ENCODE measurements around the gene WWOX. TPM values are rescaled to one million over a fixed set of nuclear protein-coding genes. Genes with fewer than 3 reads are reported as not detected.

Gene WWOX
- total RNA-seq, 1 experiment from 2014 or later: 15.6 TPM

DNA sequence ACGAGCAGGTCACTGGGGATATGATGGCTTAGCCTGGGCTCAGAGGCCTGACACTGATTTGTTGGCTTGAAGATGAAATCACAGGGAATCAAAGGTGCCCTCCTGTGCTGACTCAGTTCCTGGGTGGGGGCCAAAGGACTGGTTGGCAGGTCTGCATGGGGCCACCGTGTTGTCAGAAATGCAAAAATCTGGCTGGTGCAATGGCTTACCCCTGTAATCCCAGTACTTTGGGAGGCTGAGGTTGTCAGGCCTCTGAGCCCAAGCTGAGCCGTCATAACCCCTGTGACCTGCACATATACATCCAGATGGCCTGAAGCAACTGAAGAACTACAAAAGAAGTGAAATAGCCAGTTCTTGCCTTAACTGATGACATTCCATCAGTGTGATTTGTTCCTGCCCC lies 314.2 kb downstream of the WWOX start:
- H3K79me2 ChIP-seq (ENCODE audit: insufficient read depth, low read length): no peaks in the 10 kb centered on the region
- H2BK15ac ChIP-seq (ENCODE audit: low read depth, low read length): no peak overlapping the region
- H3K27ac ChIP-seq (ENCODE audit: insufficient read length, low read depth, low read length): no peak overlapping the region
- no peak overlapping the region for H4K8ac ChIP-seq (replicated peaks; ENCODE audit: insufficient read length, low read depth, low read length)
- H2BK12ac ChIP-seq (ENCODE audit: insufficient read length, low read depth, low read length): no peak overlapping the region
- H3K4me2 ChIP-seq (ENCODE audit: insufficient read depth, insufficient read length, low read length): no peak overlapping the region
- H3K14ac ChIP-seq (ENCODE audit: insufficient read depth, low read length): no peak overlapping the region
- DNase-seq: no peak
- H3K9ac ChIP-seq (ENCODE audit: extremely low read depth, insufficient read length, low read length): no peak overlapping the region
- no peaks in the 10 kb centered on the region for H3K23me2 ChIP-seq (ENCODE audit: insufficient read length, low read depth, low read length, poor library complexity, severe bottlenecking)
- H3T11ph ChIP-seq (ENCODE audit: low read length): no peak overlapping the region
- H2BK5ac ChIP-seq (ENCODE audit: insufficient read length, low read length): no peak overlapping the region
- no peak overlapping the region for H2AFZ ChIP-seq (ENCODE audit: low read length)
- no peak overlapping the region for H4K91ac ChIP-seq (ENCODE audit: insufficient read length, low read depth, low read length)
- peaks cover 2% of the 10 kb centered on the region for H3K27me3 Mint-ChIP-seq (ENCODE audit: low read depth)
- no peak overlapping the region for H3K56ac ChIP-seq (ENCODE audit: insufficient read length, low read depth, low read length)
- H3K4me1 ChIP-seq (ENCODE audit: insufficient read depth, low read length): no peaks in the 10 kb centered on the region
- peaks cover 1% of the 10 kb centered on the region for H3K9me3 ChIP-seq (ENCODE audit: control insufficient read depth, low read depth, low read length)
- no peak overlapping the region for H4K5ac ChIP-seq (ENCODE audit: insufficient read length, low read depth, low read length)
- no peaks in the 10 kb centered on the region for H3K27me3 ChIP-seq (ENCODE audit: insufficient read depth, low read length)
- no peak overlapping the region for H2BK20ac ChIP-seq (ENCODE audit: low read depth, low read length, poor library complexity, severe bottlenecking)
- WGBS (ENCODE audit: extremely low coverage, insufficient read length, low lambda C conversion rate): no CpG with 5 or more reads among the region's 3 CpGs
- TF ChIP-seq, protein P1, sequence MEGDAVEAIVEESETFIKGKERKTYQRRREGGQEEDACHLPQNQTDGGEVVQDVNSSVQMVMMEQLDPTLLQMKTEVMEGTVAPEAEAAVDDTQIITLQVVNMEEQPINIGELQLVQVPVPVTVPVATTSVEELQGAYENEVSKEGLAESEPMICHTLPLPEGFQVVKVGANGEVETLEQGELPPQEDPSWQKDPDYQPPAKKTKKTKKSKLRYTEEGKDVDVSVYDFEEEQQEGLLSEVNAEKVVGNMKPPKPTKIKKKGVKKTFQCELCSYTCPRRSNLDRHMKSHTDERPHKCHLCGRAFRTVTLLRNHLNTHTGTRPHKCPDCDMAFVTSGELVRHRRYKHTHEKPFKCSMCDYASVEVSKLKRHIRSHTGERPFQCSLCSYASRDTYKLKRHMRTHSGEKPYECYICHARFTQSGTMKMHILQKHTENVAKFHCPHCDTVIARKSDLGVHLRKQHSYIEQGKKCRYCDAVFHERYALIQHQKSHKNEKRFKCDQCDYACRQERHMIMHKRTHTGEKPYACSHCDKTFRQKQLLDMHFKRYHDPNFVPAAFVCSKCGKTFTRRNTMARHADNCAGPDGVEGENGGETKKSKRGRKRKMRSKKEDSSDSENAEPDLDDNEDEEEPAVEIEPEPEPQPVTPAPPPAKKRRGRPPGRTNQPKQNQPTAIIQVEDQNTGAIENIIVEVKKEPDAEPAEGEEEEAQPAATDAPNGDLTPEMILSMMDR (conservative IDR thresholded peaks at IDR 0.05): no peak
- no peak overlapping the region for H2BK120ac ChIP-seq (ENCODE audit: low read depth, low read length, poor library complexity, severe bottlenecking)
- H3K18ac ChIP-seq (ENCODE audit: insufficient read length, low read depth, low read length): no peak overlapping the region
- H3K9me3 Mint-ChIP-seq: peaks cover 32 to 39% of the 10 kb centered on the region in 2 experiments
- peaks cover 25 to 34% (median 27%) of the 10 kb centered on the region in 3 experiments for H3K36me3 Mint-ChIP-seq (ENCODE audit: insufficient read depth in 1 of 3, low read depth in 3 of 3)
- H3K4ac ChIP-seq (ENCODE audit: low read depth, low read length): no peak overlapping the region
- no peak overlapping the region for H3K23ac ChIP-seq (ENCODE audit: insufficient read length, low read depth, low read length)
- no peaks in the 10 kb centered on the region for H4K20me1 ChIP-seq (ENCODE audit: control insufficient read depth, insufficient read depth, insufficient read length)
- peaks cover 16 to 17% of the 10 kb centered on the region in 2 experiments for H3K4me1 Mint-ChIP-seq
- no peak overlapping the region for H2AK5ac ChIP-seq (ENCODE audit: insufficient read length, low read length)
- no peaks in the 10 kb centered on the region for H3K79me1 ChIP-seq (ENCODE audit: insufficient read depth, low read depth, low read length, poor library complexity, severe bottlenecking)
- no peak overlapping the region for H3K27ac Mint-ChIP-seq
- H3K4me3 Mint-ChIP-seq: no peak overlapping the region
